Mononuclear cell (primary cell): ENCODE measurements around the gene SHROOM3. TPM values are rescaled to one million over a fixed set of nuclear protein-coding genes. Genes with fewer than 3 reads are reported as not detected.

Experiments used
- H3K27me3 ChIP-seq: 2 replicates; pipeline ENCODE4 v1.6.0; 2011; ENCODE audit warnings: low read length, control low read depth; ENCODE audit not compliant: insufficient read depth
- H3K4me1 ChIP-seq: 2 replicates; pipeline ENCODE4 v1.5.1; 2011; ENCODE audit warnings: mild to moderate bottlenecking, low read length, control low read depth; ENCODE audit not compliant: insufficient read depth
- H3K4me3 ChIP-seq: 2 replicates; pipeline ENCODE4 v1.5.1; 2011; ENCODE audit warnings: mild to moderate bottlenecking, low read length, moderate library complexity
- H3K9me3 ChIP-seq: 2 replicates; pipeline ENCODE4 v1.5.1; 2011; ENCODE audit warnings: low read depth, mild to moderate bottlenecking, control low read depth, low read length
- total RNA-seq: library from RNA; depleted of rRNA; stranded (reverse); fragments of >200 nt; gene quantifications from one replicate; pipeline ENCODE4 v1.2.3, GENCODE V29; 2012

The SHROOM3 gene
- total RNA-seq, 1 donor, result 0.42 TPM

DNA sequence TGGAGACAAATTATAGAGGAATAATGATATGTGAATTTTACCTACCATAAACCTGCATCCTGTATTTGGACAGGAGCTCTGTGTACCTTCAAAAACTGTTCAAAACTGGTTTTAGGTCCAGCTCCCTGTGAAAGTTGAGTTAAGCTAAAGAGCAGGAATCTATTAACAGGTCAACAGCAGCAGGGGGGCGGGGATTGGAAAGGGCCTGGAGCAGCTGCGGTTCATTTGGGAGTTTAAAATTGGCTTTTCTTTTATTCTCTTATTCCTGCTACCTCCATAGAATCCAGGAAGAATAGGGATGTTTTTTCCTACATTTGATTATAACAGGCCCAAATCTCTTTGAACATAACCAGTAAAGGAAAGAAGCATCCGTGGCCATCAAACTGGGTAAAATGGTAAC, 23.8 kb downstream of the SHROOM3 start:
- no peaks in the 10 kb centered on the region for H3K4me1 ChIP-seq
- H3K4me3 ChIP-seq, result no peak overlapping the region
- no peaks in the 10 kb centered on the region for H3K9me3 ChIP-seq
- no peaks in the 10 kb centered on the region for H3K27me3 ChIP-seq

GRCh38 chr4:76459291-76459723, 24.3 kb downstream of the SHROOM3 start:
- Histone ChIP-seq H3K4me3 (no peak overlapping the region), H3K4me1 (no peaks in the 10 kb centered on the region), H3K27me3 (no peaks in the 10 kb centered on the region), H3K9me3 (no peaks in the 10 kb centered on the region)

DNA sequence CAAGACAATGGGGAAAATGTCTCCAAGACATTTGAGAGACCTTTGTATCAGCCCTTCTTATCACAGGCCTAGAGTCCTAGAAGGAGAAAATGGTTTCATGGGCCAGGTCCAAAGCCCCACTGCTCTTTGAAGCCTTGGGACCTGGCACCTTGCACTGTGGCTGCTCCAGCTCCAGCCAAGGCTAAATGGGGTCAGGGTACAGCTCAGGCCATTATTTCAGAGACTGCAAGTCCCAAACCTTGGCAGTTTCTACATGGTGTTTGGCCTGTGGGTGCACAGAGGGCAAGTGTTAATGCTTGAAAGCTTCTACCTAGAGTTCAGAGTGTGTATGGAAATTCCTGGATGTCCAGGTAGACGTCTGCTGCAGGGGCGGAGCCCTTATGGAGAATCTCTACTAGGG, 28.5 kb downstream of the SHROOM3 start:
- Histone ChIP-seq H3K4me1 (no peaks in the 10 kb centered on the region), H3K4me3 (no peak overlapping the region)

GRCh38 chr4:76470064-76470463, 35.0 kb downstream of the SHROOM3 start:
- Histone ChIP-seq H3K9me3 (no peaks in the 10 kb centered on the region), H3K4me3 (no peak overlapping the region), H3K27me3 (no peaks in the 10 kb centered on the region), H3K4me1 (no peaks in the 10 kb centered on the region)

More for the DNA sequence above, 28.5 kb downstream of the SHROOM3 start:
- Histone ChIP-seq H3K9me3 (no peaks in the 10 kb centered on the region), H3K27me3 (no peaks in the 10 kb centered on the region)

- no peaks in the 10 kb centered on the region for H3K9me3 ChIP-seq
- no peaks in the 10 kb centered on the region for H3K27me3 ChIP-seq
- no peaks in the 10 kb centered on the region for H3K4me1 ChIP-seq
- H3K4me3 ChIP-seq, result no peak overlapping the region
Measured at GRCh38 chr4:76470532-76470931, 35.5 kb downstream of the SHROOM3 start.

GRCh38 chr4:76476571-76476970, 41.5 kb downstream of the SHROOM3 start:
- Histone ChIP-seq H3K27me3 (no peaks in the 10 kb centered on the region), H3K4me1 (no peaks in the 10 kb centered on the region), H3K9me3 (no peaks in the 10 kb centered on the region), H3K4me3 (no peak overlapping the region)

GRCh38 chr4:76484654-76485053, 49.6 kb downstream of the SHROOM3 start:
- H3K27me3 ChIP-seq, result no peaks in the 10 kb centered on the region
- no peak overlapping the region for H3K4me3 ChIP-seq
- no peaks in the 10 kb centered on the region for H3K4me1 ChIP-seq
- no peaks in the 10 kb centered on the region for H3K9me3 ChIP-seq

GRCh38 chr4:76485450-76485849, 50.4 kb downstream of the SHROOM3 start:
- Histone ChIP-seq H3K4me1 (no peaks in the 10 kb centered on the region), H3K9me3 (no peaks in the 10 kb centered on the region), H3K4me3 (no peak overlapping the region), H3K27me3 (no peaks in the 10 kb centered on the region)

GRCh38 chr4:76486588-76487276, 51.7 kb downstream of the SHROOM3 start:
- Histone ChIP-seq H3K27me3 (no peaks in the 10 kb centered on the region), H3K9me3 (no peaks in the 10 kb centered on the region), H3K4me3 (no peak overlapping the region), H3K4me1 (no peaks in the 10 kb centered on the region)

- no peaks in the 10 kb centered on the region for H3K9me3 ChIP-seq
- H3K27me3 ChIP-seq, result no peaks in the 10 kb centered on the region
- no peak overlapping the region for H3K4me3 ChIP-seq
- H3K4me1 ChIP-seq, result no peaks in the 10 kb centered on the region
Measured at GRCh38 chr4:76487621-76488020, 52.6 kb downstream of the SHROOM3 start.

- Histone ChIP-seq H3K9me3 (no peaks in the 10 kb centered on the region), H3K4me1 (no peaks in the 10 kb centered on the region), H3K27me3 (no peaks in the 10 kb centered on the region), H3K4me3 (no peak overlapping the region)
Measured at GRCh38 chr4:76488455-76488854, 53.4 kb downstream of the SHROOM3 start.

DNA sequence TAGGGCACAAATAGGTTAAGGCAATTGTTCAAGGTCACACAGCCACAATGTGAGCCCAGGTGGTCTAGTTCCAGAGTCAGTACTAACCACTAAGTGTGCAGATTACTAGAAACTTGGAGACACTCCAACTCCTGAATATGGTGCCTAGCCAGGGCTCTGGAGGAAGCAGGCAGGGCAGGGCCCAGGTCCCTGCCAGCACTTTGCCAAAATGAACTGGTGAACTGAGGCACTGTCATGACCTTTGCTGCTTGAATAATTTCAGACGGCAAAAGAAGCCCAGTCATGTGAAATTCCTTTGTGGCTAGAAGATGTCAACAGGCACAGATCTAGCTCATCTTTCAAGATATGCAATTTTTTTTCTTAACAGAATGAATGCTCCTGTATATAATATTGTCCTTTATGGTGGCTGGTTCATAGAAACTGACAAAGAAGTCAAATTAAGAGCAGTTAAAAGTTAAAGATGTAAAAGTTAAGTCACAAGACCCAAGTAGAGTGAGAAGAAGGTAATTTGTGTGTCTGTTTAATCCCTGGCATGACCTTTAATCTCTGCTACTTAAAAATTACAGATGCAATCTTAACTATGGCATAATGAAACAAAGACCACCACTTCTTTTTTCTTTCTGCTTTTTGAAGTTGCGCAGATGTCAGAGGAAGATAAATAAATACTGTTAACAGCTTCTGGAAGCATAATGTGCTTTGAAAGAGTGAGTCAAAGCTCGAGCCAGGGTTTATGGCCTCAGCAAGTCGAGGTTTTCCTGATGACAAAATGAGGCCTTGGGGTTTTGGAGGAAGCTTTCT, 54.1 kb downstream of the SHROOM3 start:
- Histone ChIP-seq H3K9me3 (no peaks in the 10 kb centered on the region), H3K4me3 (no peak overlapping the region), H3K4me1 (no peaks in the 10 kb centered on the region), H3K27me3 (no peaks in the 10 kb centered on the region)

- H3K4me3 ChIP-seq, result no peak overlapping the region
- no peaks in the 10 kb centered on the region for H3K27me3 ChIP-seq
- no peaks in the 10 kb centered on the region for H3K9me3 ChIP-seq
- H3K4me1 ChIP-seq, result no peaks in the 10 kb centered on the region
Measured at GRCh38 chr4:76489686-76490161, 54.7 kb downstream of the SHROOM3 start.

DNA sequence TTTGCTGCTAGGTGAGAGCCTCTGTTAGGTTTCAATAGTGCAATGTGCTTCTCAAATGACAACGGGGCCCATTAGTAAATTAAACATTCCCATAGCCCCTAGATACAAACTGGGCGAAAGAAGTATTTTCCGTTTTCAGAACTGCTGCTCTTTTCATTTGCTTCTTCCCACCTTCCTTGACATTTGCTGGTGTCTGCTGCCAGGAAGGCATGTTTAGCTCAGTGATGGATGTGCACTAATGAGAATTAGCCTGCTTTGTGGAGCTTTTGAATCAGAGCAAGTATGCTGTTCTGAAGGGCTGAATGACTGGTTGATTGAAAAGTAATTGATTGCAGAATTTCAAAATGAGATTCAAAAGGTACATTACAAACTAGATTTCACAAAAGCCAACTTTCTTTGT, 57.0 kb downstream of the SHROOM3 start:
- H3K27me3 ChIP-seq, result no peaks in the 10 kb centered on the region
- H3K4me1 ChIP-seq, result no peaks in the 10 kb centered on the region
- no peak overlapping the region for H3K4me3 ChIP-seq
- no peaks in the 10 kb centered on the region for H3K9me3 ChIP-seq

- Histone ChIP-seq H3K4me3 (no peak overlapping the region), H3K9me3 (no peaks in the 10 kb centered on the region), H3K27me3 (no peaks in the 10 kb centered on the region), H3K4me1 (no peaks in the 10 kb centered on the region)
Measured at GRCh38 chr4:76494243-76494642, 59.2 kb downstream of the SHROOM3 start.
